ENCODE data around the gene AAMDC. TPM values are rescaled to one million over a fixed set of nuclear protein-coding genes. Genes with fewer than 3 reads are reported as not detected.
"Not testable (repeated sequence)": the region's sequence is repeated elsewhere in the genome, so short reads cannot be mapped to it uniquely, and the experiment has no call there.

The AAMDC gene
- polyA plus RNA-seq, 1 donor from 2014 or later, result 9.7 TPM

DNA sequence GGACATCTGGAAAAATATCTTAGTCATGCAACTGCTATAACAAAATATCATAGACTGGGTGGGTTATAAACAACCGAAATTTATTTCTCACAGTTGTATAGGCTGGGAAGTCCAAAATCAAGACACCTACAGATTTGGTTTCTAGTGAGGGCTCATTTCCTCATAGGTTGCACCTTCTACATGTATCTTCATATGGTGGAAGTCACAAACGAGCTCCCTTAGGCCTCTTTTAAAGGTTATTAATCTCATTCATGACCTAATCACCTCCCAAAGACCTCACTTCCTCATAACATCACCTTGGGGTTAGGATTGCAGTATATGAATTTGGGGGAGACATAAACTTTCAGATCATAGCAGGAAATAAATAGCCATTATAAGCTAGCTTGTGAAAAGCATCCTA is 88.3 kb downstream of the AAMDC start:
- no peak overlapping the region for H2AFZ ChIP-seq (ENCODE audit: low read depth, low read length)
- H3K27ac ChIP-seq (ENCODE audit: low read length), result no peak overlapping the region
- peaks cover 8% of the 10 kb centered on the region for H3K36me3 ChIP-seq (ENCODE audit: insufficient read depth, low read length)
- H3K4me2 ChIP-seq (ENCODE audit: low read length), result no peak overlapping the region
- no peaks in the 10 kb centered on the region for H3K79me2 ChIP-seq (replicated peaks; ENCODE audit: insufficient read depth, low read length)
- no peaks in the 10 kb centered on the region for H3K9me2 ChIP-seq (ENCODE audit: insufficient read depth, low read length)
- H3K9ac ChIP-seq (ENCODE audit: low read length), result no peak overlapping the region
- H3K9me3 ChIP-seq (ENCODE audit: low read length), result no peaks in the 10 kb centered on the region
- no peaks in the 10 kb centered on the region for H3K27me3 ChIP-seq (ENCODE audit: insufficient read depth, low read depth, low read length)
- H3K4me3 ChIP-seq (ENCODE audit: low read length), result no peak overlapping the region
- TF ChIP-seq RAD21 (conservative IDR thresholded peaks at IDR 0.05) (no peak), EZH2 (IDR thresholded peaks at IDR 0.05; ENCODE audit: borderline replicate concordance, insufficient read depth, low read length, poor library complexity, severe bottlenecking) (no peak), POLR2AphosphoS5 (IDR thresholded peaks at IDR 0.05) (no peak), SMC3 (conservative IDR thresholded peaks at IDR 0.05; ENCODE audit: poor library complexity) (no peak), EP300 (conservative IDR thresholded peaks at IDR 0.05; ENCODE audit: poor library complexity, severe bottlenecking) (no peak), MXI1 (conservative IDR thresholded peaks at IDR 0.05; ENCODE audit: poor library complexity, severe bottlenecking) (no peak), TAF1 (IDR thresholded peaks at IDR 0.05; ENCODE audit: low read depth) (no peak)
- TF ChIP-seq, protein P1, sequence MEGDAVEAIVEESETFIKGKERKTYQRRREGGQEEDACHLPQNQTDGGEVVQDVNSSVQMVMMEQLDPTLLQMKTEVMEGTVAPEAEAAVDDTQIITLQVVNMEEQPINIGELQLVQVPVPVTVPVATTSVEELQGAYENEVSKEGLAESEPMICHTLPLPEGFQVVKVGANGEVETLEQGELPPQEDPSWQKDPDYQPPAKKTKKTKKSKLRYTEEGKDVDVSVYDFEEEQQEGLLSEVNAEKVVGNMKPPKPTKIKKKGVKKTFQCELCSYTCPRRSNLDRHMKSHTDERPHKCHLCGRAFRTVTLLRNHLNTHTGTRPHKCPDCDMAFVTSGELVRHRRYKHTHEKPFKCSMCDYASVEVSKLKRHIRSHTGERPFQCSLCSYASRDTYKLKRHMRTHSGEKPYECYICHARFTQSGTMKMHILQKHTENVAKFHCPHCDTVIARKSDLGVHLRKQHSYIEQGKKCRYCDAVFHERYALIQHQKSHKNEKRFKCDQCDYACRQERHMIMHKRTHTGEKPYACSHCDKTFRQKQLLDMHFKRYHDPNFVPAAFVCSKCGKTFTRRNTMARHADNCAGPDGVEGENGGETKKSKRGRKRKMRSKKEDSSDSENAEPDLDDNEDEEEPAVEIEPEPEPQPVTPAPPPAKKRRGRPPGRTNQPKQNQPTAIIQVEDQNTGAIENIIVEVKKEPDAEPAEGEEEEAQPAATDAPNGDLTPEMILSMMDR (IDR thresholded peaks at IDR 0.05; ENCODE audit: poor library complexity, severe bottlenecking), result no peak
- TF ChIP-seq, protein P2, sequence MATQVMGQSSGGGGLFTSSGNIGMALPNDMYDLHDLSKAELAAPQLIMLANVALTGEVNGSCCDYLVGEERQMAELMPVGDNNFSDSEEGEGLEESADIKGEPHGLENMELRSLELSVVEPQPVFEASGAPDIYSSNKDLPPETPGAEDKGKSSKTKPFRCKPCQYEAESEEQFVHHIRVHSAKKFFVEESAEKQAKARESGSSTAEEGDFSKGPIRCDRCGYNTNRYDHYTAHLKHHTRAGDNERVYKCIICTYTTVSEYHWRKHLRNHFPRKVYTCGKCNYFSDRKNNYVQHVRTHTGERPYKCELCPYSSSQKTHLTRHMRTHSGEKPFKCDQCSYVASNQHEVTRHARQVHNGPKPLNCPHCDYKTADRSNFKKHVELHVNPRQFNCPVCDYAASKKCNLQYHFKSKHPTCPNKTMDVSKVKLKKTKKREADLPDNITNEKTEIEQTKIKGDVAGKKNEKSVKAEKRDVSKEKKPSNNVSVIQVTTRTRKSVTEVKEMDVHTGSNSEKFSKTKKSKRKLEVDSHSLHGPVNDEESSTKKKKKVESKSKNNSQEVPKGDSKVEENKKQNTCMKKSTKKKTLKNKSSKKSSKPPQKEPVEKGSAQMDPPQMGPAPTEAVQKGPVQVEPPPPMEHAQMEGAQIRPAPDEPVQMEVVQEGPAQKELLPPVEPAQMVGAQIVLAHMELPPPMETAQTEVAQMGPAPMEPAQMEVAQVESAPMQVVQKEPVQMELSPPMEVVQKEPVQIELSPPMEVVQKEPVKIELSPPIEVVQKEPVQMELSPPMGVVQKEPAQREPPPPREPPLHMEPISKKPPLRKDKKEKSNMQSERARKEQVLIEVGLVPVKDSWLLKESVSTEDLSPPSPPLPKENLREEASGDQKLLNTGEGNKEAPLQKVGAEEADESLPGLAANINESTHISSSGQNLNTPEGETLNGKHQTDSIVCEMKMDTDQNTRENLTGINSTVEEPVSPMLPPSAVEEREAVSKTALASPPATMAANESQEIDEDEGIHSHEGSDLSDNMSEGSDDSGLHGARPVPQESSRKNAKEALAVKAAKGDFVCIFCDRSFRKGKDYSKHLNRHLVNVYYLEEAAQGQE (IDR thresholded peaks at IDR 0.05; ENCODE audit: borderline replicate concordance), result no peak
- H3F3A ChIP-seq (ENCODE audit: insufficient read depth, low read length, poor library complexity, severe bottlenecking), result no peaks in the 10 kb centered on the region
- H4K20me1 ChIP-seq (ENCODE audit: insufficient read depth), result no peaks in the 10 kb centered on the region

DNA sequence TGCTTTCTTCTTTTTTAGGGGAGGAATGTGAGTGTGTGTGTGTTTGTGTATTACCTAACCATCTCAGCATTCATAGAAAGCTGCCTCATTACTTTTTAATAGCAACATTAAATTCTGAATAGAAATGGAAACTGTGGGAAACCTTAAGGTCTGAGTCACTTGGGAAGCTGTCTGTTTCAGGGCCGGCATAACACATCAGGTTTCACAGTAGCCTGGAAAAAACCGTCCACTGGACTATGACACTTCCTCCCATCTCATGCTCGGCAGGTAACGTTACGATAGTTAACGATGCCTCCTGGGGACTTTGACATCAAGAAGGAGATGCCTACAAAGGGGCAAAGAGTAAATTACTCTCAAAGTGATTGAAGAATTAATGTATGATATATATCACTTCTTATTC is 89.9 kb downstream of the AAMDC start:
- not testable (repeated sequence) for H4K20me1 ChIP-seq (ENCODE audit: insufficient read depth); H3K9ac ChIP-seq (ENCODE audit: low read length); H3K36me3 ChIP-seq (ENCODE audit: insufficient read depth, low read length); H3K4me3 ChIP-seq (ENCODE audit: low read length); H3K4me2 ChIP-seq (ENCODE audit: low read length); H3K27me3 ChIP-seq (ENCODE audit: insufficient read depth, low read depth, low read length); H3K9me2 ChIP-seq (ENCODE audit: insufficient read depth, low read length); H2AFZ ChIP-seq (ENCODE audit: low read depth, low read length); H3K27ac ChIP-seq (ENCODE audit: low read length); H3K9me3 ChIP-seq (ENCODE audit: low read length); H3K79me2 ChIP-seq (replicated peaks; ENCODE audit: insufficient read depth, low read length); H3F3A ChIP-seq (ENCODE audit: insufficient read depth, low read length, poor library complexity, severe bottlenecking)

DNA sequence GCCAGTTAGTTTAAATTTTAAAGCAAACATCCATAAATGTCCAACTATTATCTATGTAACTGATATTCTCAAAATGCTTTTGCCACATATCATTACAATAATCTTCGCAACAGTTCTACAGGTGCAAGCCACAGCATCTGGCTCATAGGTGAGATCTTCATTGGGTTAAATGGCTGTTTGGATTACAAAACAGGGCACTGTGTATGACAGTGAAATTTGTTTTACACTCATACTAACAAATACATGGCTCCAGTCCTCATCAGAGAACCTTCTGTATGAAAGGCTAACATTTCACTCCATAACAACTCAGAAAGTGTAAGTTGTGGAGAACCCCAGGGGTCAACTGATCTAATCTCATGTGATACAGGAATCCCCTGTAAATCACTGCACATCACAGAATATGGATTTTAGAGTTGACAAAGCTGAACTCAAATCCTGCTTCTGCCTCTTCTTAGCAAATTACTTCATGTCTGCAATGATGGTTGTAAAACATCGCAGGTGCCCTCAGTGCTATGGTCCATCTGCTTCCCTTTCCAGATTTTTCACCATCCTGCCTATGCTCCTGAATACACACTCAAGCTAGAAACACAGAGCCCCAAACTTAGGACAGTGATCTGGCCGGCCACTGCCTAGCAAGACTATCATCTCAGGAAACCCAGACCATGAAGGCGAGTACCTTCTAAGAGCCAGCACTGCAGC is 92.8 kb downstream of the AAMDC start:
- not testable (repeated sequence) for H3K27ac ChIP-seq (ENCODE audit: low read length); H3K79me2 ChIP-seq (replicated peaks; ENCODE audit: insufficient read depth, low read length); H3K9ac ChIP-seq (ENCODE audit: low read length); H3F3A ChIP-seq (ENCODE audit: insufficient read depth, low read length, poor library complexity, severe bottlenecking); H3K36me3 ChIP-seq (ENCODE audit: insufficient read depth, low read length); H3K4me3 ChIP-seq (ENCODE audit: low read length); H2AFZ ChIP-seq (ENCODE audit: low read depth, low read length); H4K20me1 ChIP-seq (ENCODE audit: insufficient read depth); H3K9me3 ChIP-seq (ENCODE audit: low read length); H3K9me2 ChIP-seq (ENCODE audit: insufficient read depth, low read length); H3K4me2 ChIP-seq (ENCODE audit: low read length); H3K27me3 ChIP-seq (ENCODE audit: insufficient read depth, low read depth, low read length)

DNA sequence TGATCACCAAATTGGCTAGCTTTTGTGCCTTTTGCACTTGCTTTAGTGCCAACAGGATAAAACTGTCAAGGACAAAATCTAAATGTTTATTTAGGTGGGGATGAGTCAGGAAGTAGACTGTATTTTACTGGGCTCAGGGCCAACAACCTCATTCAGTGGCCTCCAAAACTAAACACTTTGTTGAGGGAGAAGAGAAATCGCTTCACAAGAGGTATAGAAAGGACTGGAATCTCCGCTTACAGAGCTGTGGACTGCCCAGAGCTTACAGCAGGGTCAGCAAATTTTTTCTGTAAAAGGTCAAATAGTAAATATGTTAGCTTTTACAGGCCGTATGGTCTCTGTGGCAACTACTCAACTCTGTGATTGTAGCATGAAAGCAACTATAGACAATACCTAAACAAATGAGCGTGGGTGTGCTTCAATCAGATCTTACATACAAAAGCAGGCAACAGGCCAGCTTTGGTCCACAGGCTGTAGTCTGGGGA is 93.4 kb downstream of the AAMDC start:
- not testable (repeated sequence) for H3K79me2 ChIP-seq (replicated peaks; ENCODE audit: insufficient read depth, low read length); H3K9me2 ChIP-seq (ENCODE audit: insufficient read depth, low read length); H3K4me2 ChIP-seq (ENCODE audit: low read length); H3K9me3 ChIP-seq (ENCODE audit: low read length); H3K27me3 ChIP-seq (ENCODE audit: insufficient read depth, low read depth, low read length); H3F3A ChIP-seq (ENCODE audit: insufficient read depth, low read length, poor library complexity, severe bottlenecking); H2AFZ ChIP-seq (ENCODE audit: low read depth, low read length); H3K27ac ChIP-seq (ENCODE audit: low read length); H3K9ac ChIP-seq (ENCODE audit: low read length); H4K20me1 ChIP-seq (ENCODE audit: insufficient read depth); H3K36me3 ChIP-seq (ENCODE audit: insufficient read depth, low read length); H3K4me3 ChIP-seq (ENCODE audit: low read length)

DNA sequence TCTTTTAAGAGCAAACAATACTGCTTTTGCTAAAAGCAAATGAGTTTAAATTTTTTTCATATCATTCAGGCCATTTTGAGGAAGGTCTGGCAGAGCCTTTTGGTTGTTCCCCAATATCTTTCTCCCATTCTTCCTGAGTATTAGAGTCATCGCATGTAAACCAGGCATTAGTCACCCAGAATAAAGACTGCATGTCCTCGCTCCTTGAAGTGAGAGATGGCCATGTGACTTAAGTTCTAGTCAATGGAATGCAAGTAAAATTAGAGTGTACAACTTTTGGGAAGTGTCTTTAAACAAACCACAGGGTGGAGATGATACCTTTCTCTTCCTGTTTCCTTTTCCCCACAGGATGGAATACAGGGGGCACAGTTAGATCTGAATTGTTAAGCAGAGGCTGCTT is 96.8 kb downstream of the AAMDC start:
- not testable (repeated sequence) for H3K27me3 ChIP-seq (ENCODE audit: insufficient read depth, low read depth, low read length); H3F3A ChIP-seq (ENCODE audit: insufficient read depth, low read length, poor library complexity, severe bottlenecking); H3K4me2 ChIP-seq (ENCODE audit: low read length)

More for the DNA sequence above, 96.8 kb downstream of the AAMDC start:
- not testable (repeated sequence) for H4K20me1 ChIP-seq (ENCODE audit: insufficient read depth); H3K79me2 ChIP-seq (replicated peaks; ENCODE audit: insufficient read depth, low read length); H3K9me2 ChIP-seq (ENCODE audit: insufficient read depth, low read length); H3K9ac ChIP-seq (ENCODE audit: low read length); H2AFZ ChIP-seq (ENCODE audit: low read depth, low read length); H3K9me3 ChIP-seq (ENCODE audit: low read length); H3K27ac ChIP-seq (ENCODE audit: low read length); H3K4me3 ChIP-seq (ENCODE audit: low read length); H3K36me3 ChIP-seq (ENCODE audit: insufficient read depth, low read length)

All from neural cell (in vitro differentiated cells).